ENCODE results near the gene RBCK1.
"Not testable (repeated sequence)": the region's sequence is repeated elsewhere in the genome, so short reads cannot be mapped to it uniquely, and the experiment has no call there.

The RBCK1 gene

DNA sequence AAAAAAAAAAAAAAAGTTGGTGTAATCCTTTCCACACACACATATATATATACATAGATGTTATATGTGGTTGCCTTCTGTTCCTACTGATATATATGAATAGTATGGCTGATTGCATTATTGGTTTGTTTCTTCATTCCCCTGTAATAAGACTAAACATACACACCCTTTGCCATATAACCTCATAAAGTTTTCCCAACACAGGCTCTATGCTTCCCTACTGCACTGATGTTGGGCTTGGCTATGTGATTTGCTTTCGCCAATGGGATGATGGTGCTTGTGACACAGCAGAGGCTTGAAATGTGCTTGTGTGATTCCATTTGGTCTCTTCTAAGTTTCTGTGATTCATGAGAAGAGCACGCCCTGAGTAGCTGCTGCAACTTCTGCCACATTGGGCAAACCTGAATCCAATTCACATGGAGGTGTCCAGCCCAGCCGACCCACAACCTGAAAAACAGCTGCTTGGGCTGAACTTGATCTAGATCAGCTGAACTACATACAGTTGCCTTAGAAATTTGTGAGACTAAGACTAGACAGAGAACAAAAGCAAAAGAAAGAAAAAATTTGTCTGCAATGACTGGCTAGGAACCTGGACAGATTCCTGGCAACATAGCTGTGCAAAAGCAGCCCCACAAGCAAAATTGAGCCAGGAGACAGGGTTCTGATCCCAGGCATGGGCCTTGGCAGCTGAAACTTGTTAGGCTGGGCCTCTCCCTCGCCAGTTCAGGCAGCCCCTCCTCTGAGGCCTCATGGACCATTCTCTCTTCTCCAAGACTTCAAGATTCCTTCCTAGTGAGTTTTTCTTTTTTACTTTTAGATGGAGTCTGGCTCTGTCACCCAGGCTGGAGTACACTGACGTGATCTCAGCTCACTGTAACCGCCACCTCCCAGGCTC lies 67.6 kb downstream of the RBCK1 start:
- DNase-seq, result no peak

DNA sequence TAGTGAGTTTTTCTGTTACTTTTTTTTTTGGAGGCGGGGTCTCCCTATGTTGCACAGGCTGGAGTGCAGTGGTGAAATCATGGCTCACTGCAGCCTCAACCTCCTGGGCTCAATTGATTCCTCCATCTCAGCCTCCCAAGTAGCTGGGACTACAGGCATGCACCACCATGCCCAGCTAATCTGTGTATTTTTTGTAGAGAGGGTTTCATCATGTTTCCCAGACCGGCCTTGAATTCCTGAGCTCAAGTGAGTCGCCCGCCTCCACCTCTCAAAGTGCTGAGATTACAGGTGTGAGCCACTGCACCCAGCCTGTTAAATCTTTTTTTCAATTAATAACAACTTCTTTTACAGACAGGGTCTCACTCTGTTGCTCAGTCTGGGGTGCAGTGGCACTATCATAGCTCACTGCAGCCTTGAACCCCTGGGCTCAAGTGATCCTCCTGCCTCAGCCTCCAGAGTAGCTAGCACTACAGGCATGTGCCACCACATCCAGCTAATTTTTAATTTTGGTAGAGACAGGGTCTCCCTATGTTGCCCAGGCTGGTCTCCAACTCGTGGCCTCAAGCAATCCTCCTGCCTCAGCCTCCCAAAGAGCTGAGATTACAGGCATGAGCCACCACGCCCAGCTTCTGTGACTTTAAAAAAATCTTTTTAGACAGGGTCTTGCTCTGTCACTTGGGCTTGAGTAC lies 68.6 kb downstream of the RBCK1 start:
- DNase-seq, result not testable (repeated sequence)

DNA sequence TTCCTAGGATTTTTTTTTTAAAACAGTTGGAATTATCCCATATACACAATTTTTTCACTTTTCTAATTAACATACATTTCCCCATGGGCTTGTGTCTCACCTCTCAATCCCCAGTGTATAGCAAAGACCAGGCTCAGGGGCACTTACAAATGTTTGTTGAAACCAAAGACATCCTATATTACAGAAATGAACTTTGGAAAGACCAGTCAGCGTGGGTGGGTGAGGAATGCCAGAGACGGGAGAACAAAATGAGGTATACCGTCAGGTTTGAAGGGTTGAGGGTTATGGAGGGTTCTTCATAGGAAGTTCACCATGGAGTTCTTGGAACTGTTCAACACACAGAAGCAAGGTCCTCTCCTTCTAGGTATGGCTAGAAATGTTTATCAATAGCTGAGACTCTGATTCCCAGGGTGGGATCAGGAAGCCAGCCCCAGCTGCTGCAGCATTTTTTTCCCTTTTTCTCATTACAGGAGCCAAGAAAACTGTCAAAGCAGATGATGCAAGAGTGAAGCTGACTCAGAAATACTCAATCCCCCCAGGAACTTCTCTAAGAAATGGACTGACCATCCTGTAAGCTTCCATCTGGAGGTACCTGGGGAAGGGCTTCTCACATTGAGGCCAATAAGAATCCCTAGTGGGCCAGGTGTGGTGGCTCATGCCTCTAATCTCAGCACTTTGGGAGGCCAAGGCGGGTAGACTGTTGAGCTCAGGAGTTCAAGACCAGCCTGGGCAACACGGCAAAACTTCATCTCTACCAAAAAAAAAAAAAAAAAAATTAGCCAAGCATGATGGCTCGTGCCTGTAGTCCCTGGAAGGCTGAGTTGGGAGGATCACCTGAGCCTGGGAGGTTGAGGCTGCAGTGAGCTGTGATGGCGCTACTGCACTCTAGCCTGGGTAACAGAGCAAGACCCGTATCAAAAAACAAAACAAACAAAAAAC lies 70.2 kb downstream of the RBCK1 start:
- no peak for DNase-seq

DNA sequence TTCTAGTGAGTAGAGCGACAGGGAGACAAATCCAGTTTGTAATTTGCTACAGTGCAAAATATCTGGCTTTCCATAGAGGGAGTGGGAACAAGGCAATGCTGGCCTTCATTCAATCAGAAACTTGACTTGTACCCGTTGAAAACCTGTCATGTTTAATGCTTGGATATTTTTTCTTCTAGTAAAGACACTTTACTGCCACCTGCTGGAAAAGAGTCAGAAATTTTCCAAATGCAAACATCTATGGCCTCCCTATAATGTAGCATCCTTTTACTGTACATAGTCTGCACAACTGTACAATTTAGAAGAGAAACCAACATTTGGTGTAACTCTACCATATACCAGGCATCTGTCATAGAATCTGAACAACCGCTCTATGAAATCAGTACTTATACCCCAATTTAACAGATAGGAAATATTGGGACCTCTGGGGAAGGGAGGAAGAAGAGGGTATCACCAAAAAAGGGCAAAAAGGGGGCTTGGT lies 70.9 kb downstream of the RBCK1 start:
- DNase-seq, result peak; percentile 56

DNA sequence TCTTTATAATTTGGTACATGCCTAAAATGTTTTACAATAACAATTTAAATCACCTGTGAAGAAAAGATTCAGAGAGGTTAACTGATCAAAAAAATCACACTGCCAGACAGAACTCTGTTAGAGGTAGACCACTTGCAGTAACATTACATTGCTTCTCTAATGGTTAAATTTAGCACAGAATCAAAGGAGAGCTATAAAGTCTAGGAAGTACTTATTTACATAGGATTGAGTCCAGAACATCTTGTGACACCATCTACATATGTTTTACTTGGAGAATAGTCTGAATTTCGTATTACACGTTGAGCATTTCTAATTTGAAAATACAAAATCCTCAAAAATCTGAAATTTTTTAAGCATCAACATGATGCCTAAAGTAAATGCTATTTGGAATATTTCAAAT lies 71.4 kb downstream of the RBCK1 start:
- no peak for DNase-seq

DNA sequence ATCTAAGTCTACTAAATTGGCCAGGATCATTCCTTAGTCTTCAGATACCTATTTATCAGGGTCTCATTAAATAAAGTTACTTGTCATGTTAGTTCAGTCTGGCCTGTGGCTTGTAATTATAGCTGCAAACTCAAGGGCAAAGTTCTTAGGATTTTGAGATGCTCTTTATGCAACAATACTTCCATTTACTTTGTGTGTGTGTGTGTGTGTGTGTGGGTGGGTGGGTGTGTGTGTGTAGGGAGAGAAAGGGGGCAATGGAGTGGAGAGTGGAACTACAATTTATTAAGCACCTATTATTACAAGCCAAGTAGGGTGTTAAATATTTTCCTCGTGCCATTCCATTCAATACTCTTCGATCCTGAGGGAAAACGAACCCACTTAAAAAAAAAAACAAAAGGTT lies 71.9 kb downstream of the RBCK1 start:
- DNase-seq, result no peak

DNA sequence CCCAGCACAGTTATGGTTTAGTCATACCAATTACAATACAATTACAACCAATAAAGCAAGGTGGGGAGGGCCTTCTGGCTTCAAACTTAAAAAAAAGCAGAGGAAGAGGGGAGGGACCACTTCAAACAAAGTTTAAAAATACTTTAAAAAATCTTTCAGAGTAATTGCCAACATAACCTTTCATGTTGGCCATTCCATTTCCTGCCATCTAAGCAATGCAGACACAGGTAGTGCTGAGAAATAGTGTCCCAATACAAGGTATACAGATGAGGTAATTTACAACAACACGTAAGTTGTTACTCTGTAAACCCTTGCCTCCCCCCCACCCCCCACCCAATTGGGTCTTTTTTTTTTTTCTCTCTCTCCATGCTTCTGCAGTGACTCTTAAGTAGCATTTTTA lies 73.1 kb downstream of the RBCK1 start:
- DNase-seq, result no peak
